GM21528 (cell line): ENCODE measurements around the gene MYD88.
A peak's percentile ranks its signal among the peaks of the same experiment; 100 is the strongest.
"Not testable (repeated sequence)": the region's sequence is repeated elsewhere in the genome, so short reads cannot be mapped to it uniquely, and the experiment has no call there.

Experiments used
- ATAC-seq: cut with Tn5 transposase; IDR thresholded peaks from one replicate; pipeline ENCODE4 v1.9.1; 2021; ENCODE audit warnings: mild to moderate bottlenecking, moderate library complexity; ENCODE audit not compliant: unreplicated experiment, low FRiP score

Gene MYD88

GRCh38 chr3:38160704-38161103, 22.2 kb downstream of the MYD88 start:
- ATAC-seq = not testable (repeated sequence)

GRCh38 chr3:38163117-38163840, 24.8 kb downstream of the MYD88 start:
- no peak for ATAC-seq

- ATAC-seq = no peak
These were observed 25.6 kb downstream of the MYD88 start for GRCh38 chr3:38163841-38164642.

GRCh38 chr3:38164643-38164951, 26.1 kb downstream of the MYD88 start:
- no peak for ATAC-seq

GRCh38 chr3:38164952-38165721, 26.7 kb downstream of the MYD88 start, which contains the start of gene OXSR1:
TSS of gene OXSR1 (plus strand) at chr3:38165537. CDS start at chr3:38165877, 340 bp downstream.
- ATAC-seq = peak; percentile 96

- ATAC-seq = no peak
These were observed 27.4 kb downstream of the MYD88 start for GRCh38 chr3:38165722-38166387.

- ATAC-seq = no peak
These were observed 29.1 kb downstream of the MYD88 start for GRCh38 chr3:38167591-38167990.

- ATAC-seq = no peak
These were observed 29.9 kb downstream of the MYD88 start for GRCh38 chr3:38168151-38169026.

GRCh38 chr3:38169027-38169317, 30.5 kb downstream of the MYD88 start:
- ATAC-seq = no peak

- no peak for ATAC-seq
These were observed 32.3 kb downstream of the MYD88 start for GRCh38 chr3:38170722-38171121.

- no peak for ATAC-seq
These were observed 33.2 kb downstream of the MYD88 start for GRCh38 chr3:38171622-38172021.

- no peak for ATAC-seq
These were observed 35.5 kb downstream of the MYD88 start for GRCh38 chr3:38173834-38174418.

GRCh38 chr3:38177181-38177580, 38.7 kb downstream of the MYD88 start:
- ATAC-seq = no peak

- ATAC-seq = no peak
These were observed 48.3 kb downstream of the MYD88 start for GRCh38 chr3:38186781-38187180.

GRCh38 chr3:38190481-38190881, 52.0 kb downstream of the MYD88 start:
- no peak for ATAC-seq
